Activated gamma-delta T cell treated with anti-CD3 and anti-CD28 coated beads, Interleukin-2, amount 50 U/mL, for 16 hours (primary cell): ENCODE data around the gene ST6GAL2.

Experiments
- DNase-seq: peaks from one replicate; pipeline ENCODE4 v3.0.0-alpha.2; 2020; ENCODE audit warnings: low read depth

Gene ST6GAL2, protein sequence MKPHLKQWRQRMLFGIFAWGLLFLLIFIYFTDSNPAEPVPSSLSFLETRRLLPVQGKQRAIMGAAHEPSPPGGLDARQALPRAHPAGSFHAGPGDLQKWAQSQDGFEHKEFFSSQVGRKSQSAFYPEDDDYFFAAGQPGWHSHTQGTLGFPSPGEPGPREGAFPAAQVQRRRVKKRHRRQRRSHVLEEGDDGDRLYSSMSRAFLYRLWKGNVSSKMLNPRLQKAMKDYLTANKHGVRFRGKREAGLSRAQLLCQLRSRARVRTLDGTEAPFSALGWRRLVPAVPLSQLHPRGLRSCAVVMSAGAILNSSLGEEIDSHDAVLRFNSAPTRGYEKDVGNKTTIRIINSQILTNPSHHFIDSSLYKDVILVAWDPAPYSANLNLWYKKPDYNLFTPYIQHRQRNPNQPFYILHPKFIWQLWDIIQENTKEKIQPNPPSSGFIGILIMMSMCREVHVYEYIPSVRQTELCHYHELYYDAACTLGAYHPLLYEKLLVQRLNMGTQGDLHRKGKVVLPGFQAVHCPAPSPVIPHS

DNA sequence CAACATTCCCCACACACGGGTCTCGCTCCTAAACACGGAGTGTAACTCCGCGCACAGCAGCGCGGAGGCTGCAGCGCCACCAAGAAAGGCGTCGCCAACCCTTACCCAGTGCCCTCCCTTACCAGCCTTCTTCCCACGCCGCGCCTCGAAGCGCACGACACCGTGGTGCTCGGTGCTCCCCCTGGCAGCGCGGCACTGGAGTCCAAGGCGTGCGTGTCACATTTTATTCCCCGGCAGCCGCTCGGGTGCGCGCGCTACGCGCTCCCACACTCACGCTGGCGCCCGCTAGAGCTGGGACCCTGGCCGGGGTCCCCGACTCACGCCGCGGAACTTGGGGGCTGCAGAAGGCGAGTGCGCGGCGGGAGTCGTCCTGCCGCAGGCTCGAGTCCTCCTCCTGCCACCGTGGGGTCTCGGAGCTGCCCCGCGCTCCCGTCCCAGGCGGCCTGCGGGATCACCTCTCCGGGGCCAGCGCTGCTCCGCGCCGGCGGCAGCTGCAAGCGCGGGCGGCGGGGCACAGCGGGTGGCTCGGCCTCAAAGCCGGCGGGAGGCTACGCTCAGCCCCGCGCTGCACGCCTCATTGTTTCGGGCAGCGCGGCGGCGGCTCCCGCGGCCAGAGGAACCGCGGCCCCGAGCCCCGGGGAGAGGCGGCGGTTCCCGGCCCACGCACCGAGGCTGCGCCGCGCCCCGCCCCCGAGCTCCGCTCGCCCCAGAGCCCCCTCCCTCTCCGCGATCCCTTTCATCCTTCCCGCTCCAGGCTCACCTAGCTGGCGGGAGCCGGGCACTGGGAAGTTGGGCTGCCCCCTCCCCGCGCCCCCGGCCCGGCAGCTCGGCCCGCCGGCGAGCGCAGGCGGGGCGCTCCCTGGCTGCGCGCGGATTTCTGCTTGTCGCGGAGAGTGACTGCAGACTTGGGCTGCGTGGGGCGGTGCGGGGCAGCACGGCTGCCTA is at the start of gene ST6GAL2:
TSS of gene ST6GAL2 (minus strand) at position 197 of the 945 bp plus-strand sequence. CDS start 42,190 bp downstream, outside the sequence.
- no peak for DNase-seq

DNA sequence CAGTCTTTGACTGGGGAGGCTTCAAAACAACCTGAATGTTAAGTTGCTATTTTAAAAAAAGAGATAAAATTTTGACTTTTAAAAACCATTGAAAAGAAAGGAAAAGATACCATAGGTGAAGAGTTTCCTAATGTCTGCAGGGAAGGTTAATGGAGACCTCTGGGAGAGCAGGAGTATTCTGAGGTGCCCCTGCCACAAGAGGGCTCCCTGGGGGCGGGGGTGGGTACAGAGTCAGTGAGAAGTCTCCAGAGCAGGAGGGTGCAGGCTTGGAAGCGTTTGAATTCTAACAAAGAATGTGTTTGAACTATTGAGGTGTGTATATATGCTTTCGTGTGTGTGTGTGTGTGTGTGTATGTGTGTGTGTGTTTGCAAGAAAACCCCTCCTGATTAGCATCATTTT is 46.7 kb upstream of the ST6GAL2 start:
- no peak for DNase-seq

DNA sequence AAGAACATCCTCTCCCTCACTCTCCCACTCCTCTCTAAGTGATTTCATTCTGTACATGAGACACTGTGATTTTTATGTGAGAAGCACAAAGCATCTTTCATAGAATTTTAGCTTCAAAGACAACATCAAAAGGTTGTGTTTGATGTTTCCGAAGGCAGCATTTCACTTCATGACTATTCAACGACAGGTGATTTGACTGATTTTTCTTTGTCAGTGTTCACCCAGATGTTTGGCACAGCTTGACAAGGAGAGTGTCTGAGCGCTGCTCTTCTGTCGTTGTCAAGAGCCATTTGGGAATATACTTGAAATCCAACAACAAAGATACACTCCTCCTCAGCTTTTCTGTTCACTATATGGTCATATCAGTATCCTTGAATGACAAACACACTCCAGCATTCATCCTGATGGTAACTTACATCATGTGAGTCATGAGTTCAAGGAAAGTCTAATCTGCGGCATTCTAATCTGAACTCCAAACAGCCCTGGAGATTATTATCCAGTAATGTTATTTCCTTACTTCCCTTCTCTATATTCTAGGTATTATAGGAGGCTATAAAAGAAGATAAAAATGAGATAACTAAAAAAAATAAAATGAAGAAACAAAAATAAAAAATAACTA is 45.9 kb upstream of the ST6GAL2 start:
- no peak for DNase-seq

DNA sequence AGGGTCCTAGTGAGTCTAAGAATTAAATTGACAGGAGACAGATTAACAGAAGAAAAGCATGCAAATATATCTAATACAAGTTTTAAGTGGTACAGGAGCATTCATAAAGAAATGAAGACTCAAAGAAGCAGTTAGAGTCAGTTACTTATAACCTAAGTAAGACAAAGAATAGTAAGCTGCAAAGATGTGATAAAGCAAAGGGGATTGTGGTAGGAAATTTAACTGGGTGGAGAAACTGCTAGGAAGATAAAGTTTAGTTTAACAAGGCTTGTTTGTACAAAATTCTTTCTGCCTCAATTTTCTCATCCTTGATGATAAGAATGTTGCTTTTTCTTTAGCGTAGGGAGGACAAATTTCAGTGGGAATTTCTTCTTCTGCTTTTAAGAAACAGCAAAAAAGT is 35.5 kb upstream of the ST6GAL2 start:
- DNase-seq, result no peak

DNA sequence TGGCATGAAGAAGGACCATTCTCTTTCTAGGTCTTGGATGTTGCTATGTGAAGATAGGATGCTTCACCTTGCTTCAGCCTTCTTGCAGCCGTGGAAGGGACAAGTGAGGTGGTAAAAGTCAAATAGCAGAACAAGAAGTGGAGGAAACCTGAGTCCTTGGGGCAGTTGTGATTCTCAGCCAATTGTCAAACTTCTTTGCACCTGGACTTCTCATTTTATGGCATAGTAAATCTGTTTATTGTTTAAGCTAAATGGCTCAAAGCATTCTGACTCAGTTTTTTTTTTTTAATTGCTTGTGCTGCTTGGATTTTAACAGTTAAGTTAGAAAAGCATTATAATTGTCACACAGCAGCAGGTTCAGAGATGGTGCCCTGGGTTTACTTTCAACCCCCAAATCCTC is 33.0 kb upstream of the ST6GAL2 start:
- DNase-seq, result no peak

DNA sequence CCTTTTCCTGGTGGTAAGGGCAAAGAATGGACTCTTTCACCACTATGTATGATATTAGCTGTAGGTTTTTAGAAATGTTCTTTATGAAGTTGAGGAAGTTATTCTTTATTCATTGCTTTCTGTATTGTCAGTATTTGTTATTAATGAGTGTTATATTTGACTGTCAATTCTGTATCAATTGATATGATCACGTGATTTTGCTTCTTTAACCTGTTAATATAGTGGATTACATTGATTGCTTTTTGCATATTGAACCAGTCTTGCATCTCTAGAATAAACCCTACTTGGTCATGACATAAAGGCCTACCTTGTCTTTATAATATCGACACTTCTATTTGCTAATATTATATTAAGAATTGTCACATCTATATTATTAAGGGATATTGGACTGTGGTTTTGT is 18.3 kb upstream of the ST6GAL2 start:
- DNase-seq, result no peak

DNA sequence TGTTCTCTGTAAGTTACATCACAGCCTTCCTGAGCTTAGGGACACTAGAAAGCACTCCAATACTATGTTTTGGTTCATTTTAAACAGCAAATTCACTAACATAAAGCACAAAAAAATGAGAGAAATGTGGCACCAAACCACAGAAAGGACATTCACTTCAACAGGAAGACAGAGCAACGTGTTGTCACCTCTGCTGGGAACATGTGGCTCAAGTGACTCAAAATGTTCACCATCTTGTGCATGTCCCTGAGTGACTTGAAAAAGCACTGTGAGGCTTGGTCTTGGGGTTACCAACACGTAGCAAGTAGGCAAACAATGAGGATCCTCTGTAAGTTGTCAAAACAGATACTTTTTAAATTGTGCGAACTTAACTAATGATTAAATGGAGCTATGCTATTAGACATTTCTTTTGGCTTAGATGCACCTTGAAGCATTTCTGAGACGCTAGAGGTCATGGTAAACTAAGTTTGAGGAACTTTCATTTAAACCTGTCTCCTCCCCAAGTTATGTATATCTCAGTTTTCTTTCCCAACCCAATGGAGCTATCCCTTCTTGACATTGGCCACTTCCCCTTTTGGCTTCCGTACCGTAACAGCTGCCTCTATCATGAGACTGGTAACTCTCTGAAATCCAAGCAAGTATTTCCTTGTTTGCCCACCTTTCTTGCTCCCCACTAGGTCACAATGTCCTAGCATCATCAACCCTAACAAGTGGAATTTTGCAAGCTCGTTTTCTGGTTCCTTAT is 14.0 kb upstream of the ST6GAL2 start:
- DNase-seq, result no peak

DNA sequence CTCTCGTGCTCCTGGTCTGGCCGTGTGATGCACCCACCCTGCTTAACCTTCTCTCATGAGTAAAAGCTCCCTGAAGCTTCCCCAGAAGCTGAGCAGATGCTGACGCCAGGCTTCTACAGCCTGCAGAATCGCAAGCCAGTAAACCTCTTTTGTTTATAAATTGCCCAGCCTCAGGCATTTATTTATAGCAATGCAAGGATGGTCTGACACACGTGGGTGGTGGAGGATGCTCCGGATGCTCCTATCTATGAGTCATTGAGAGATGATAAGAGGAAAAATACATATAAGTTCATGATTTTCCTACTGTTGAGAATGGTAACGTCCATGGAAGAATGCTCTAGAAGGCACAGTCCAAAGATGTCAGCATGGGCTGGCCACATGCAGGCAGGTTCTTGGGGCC is 8.6 kb upstream of the ST6GAL2 start:
- no peak for DNase-seq

DNA sequence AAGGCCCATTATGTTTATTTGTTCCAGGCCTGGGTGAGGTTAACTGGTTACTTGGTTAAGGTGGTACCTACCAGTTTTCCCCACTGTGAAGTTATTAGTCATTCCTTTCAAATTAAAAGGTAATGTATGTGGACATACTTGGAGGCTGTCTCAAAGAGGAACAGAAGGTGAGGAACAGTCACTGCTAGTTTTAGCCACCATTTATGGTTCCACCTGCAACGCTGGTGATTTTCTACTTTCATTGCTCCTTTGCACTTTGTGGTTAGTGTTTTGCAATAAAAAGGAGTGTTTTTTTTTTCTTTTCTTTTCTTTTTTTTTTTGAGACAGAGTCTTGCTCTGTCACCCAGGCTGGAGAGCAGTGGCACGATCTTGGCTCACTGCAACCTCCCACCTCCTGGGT is 6.1 kb upstream of the ST6GAL2 start:
- DNase-seq, result no peak

DNA sequence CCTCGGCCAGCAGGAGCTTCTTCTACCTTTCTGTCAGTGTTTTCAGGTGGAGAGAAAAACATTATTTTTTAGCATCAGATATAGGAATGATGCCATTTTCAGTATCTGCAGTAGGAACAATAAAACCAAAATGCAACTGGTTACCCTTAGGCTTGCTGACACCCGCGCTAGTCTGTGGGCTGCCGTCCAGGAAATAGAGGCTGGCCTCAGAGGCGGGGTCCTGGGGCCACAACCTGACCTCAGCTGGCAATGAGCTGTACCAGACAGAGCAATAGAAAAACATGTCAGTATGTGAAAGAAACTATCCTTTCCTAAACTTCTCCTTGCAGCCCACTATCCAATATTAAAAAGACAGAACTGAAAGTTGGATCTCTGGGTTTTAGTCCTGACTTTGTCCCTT is 4.6 kb upstream of the ST6GAL2 start:
- no peak for DNase-seq

DNA sequence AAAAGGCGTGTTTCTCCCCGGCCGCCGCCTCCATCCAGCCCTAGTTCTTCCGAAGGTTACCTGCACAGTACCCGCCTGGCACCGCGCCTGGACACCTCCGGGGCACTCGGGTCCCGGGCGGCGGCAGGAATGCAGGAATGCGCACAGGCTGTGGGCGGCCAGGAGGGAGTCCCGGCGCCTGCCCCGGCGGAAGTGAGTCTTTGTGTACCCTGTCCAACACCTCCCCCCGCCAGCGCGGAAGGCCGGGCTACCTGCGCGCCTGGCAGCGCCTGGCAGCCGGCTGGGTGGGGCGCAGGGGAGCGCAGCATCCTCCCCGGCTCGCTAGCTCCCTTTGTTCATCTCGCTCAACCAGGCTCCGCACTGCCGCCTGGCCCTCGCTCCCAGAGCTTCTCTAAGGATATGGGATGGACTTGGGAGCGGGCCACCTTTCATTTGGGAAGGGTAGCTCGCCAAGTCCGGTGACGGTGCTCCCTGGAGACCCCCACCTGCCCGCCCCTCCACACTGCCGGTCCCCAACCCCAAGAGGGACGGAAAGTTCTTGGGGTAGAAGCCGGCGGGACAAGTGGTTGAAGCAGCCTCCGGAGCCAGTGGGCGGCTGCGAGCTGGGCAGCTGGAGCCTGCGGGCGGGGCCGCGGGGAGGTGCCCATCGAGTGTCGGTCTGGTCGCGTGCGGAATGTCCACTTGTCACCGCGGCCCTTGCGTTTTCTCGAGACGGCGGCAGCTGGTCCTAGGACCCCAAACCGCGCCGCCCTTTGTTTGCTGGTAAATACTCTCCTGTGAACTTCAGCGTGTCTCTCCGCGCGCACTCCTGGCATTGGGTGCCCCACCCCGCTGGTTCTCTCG is 1.2 kb upstream of the ST6GAL2 start:
- DNase-seq, result no peak

DNA sequence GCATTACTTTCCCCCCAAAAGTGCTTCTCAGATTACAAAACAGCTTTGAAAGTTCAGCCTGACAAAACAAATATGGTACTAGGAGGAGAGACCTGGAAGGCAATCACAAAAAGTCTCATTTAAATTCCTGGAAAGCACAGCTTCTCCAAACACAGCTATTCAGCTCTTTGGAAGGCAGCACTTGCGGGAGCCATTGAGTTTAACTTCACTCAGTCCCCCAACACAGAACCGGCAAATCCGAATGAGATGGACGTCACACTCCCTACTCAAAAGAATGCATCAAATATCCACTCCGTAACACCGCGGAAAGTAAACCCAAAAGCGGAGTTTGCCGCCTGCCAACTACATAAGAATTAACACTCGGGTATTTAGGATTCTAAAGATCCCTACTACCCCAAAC is 638 bp downstream of the ST6GAL2 start:
- DNase-seq, result no peak

DNA sequence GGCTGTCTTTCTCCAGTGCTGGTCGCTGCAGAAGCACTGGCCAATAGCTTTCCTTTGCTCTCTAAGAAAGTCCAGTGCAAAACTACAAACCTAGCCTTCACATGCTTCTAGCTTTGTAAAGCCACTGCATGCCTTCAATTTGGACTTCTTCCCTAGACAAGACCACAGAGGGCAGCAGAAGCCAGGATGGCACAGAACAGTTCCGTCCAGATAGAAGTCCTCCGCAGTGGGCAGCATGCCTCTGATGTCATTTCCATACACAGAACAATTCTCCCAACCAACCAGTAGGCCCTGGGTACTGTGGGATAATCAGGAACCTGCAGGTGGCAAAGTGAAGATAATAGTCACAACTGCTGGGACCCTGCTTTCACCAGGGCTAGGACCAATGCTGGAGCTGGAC is 3.3 kb downstream of the ST6GAL2 start:
- DNase-seq, result no peak

DNA sequence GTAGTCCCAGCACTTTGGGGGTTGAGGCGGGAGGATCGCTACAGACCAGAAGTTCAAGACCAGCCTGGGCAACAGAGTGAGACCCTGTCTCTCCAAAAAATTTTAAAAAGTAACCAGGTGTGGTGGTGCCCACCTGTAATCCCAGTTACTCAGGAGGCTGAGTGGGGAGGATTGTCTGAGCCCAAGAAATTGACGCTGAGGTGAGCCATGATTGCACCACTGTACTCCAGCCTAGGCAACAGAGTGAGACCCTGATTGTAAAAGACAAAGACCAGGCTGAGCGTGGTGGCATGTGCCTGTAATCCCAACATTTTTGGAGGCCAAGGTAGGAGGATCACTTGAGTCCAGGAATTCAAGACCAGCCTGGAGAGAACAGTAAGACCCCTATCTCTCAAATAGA is 7.8 kb downstream of the ST6GAL2 start:
- DNase-seq, result no peak

DNA sequence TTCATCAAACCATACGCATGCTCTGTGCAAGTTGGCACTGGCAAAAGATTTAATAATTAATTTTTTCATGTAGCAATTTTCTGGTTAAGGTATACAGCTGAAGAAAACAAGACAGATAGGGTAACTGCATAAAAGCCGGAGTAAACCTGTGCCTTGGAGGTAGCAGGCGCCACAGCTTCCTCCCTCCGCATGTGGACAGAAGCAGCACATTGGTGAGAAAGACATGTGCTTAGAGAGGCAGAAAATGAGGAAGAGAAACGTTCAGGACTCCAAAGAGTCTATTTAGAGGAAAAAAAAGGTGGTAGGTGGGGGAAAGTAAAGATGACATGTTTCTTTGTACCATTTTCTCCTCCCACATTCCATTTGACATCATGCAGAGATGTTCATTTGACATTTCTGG is 9.3 kb downstream of the ST6GAL2 start:
- no peak for DNase-seq

DNA sequence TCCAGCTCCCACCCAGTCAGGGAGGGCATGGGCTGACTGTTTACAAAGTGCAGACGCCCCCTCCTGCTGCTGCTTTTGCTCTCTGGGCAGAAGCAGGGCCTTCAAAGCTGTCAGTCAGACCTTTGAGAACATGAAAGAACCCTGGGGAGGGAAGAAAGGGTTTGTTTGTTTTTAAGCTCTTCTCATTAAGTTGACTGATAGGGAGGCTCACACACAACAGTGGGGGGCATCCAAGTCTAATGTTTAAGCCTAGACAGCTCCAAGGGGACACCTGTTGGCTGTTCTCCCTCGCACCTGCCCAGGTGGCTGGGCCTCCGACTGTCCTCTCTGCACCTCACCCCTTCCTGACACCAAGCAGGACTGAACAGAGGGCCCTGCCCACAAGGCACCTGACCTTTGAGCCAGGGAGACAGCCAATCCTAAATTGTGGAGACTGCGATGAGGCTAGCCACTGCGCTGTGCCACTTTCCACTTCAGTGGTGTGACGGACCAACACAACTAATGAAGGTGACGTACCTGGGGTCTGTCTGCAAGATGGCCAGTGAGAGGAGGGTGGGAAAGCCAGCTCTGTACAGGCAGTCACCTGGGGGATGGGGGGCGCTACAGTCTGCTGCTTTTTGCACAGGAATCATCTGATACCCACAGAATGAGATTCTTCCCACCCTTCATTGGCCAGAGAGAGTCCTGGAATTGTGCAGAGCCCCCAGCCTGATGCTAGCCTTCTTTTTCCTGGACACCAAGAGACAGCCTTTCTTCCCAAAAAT is 16.3 kb downstream of the ST6GAL2 start:
- no peak for DNase-seq

DNA sequence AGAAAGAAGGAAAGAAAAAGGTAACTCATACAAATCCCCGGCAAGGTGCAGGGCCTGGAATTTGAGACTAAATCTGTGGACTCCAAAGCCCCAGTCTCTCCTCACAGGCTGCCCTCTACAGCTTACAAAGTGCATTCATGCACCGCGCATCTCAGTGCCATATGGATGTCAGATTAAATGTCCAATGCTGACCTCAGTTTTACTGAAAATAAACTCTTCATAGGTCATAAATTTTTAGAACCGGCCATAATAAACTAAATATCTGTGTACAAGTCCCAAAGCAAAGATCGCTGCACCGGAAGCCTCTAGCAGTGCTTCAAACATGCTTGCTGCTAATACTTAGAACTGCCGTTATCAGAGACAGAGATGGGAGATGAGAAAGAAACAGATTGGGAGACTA is 17.7 kb downstream of the ST6GAL2 start:
- DNase-seq, result no peak

DNA sequence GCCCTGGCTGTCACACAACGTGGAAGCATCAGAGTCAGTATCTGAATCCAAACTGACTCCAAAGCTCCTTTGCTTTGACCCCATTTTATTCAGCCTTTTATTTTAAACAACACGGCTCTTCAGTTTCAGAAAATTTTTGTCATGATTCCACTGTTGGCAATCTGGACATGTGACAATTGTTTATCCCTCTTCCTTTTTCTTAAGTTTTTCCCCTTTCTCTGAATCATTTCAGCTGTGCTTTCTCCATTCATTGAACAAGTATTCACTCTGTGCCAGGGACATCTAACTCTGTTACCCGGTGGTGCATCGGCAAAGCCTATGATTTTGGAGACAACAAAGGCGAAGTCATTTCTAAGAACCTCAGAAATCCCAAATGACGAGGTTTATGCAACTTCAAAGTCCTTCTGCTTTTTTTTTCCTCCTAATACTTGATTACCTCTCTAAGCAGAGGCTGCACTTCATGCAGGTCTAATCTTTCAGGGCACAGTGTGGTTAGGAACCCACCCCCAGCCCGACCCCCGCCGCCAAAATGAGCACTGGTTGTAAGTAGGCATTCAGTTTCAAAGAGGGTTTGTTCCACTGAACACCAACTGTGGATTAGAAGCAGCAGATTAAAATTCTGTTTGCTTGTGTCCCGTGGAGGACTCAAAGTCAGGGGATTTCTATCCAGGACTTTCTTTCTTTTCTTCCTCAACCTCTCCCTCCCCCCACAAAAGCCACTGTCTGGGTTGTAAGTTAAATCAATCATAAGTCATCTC is 18.6 kb downstream of the ST6GAL2 start:
- no peak for DNase-seq

DNA sequence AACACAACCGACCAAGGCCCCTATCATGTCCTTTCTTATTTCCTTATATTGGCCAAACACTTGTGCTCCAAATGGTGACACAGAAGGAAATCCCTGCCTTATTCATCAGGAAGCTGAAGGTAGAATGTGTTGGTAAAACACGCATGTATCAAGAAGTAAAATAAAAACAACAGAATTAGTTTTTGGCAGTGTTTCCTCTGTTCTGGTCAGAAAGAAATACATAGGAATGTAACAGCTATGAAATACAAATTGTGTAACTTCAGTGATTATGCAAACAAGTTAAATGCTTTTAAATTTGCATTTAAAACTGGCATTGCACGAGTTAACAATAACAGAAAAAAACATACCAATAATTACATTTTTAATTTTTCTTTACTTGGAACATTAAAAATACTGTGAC is 19.3 kb downstream of the ST6GAL2 start:
- DNase-seq, result no peak
